ENCODE measurements around the gene CNGB1.

GRCh38 chr16:57892447-57893096 is 78.4 kb downstream of the CNGB1 start:
- TF ChIP-seq CTCF (conservative IDR thresholded peaks at IDR 0.05; ENCODE audit: low read length) (no peak), EZH2phosphoT487 (IDR thresholded peaks at IDR 0.05; ENCODE audit: borderline replicate concordance, low read depth, low read length) (no peak)

All from OCI-LY7 (cell line).